Measurements from ENCODE around the gene UBXN6.

DNA sequence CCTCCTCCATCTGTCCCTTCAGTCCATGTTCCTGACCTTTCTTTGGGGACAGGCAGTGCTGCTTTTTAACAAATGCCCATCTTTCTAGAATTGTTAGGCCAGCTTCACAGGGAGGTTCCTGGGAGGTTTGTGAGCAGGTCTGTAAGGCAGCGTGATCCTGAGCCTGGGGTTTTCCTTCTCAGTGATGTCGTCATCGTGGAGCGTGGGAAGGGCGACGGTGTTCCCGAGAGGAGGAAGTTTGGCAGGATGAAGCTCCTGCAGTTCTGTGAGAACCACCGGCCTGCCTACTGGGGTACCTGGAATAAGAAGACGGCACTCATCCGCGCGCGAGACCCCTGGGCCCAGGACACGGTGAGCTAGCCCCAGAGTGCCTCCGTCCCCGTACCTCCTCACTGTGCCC lies 28.3 kb downstream of the UBXN6 start:
- TF ChIP-seq POLR2AphosphoS5 (IDR thresholded peaks at IDR 0.05; ENCODE audit: insufficient read depth in 1 of 2, low read depth in 1 of 2) (no peak), POLR2A (IDR thresholded peaks at IDR 0.05) (no peak)
- TF ChIP-seq, protein P1, sequence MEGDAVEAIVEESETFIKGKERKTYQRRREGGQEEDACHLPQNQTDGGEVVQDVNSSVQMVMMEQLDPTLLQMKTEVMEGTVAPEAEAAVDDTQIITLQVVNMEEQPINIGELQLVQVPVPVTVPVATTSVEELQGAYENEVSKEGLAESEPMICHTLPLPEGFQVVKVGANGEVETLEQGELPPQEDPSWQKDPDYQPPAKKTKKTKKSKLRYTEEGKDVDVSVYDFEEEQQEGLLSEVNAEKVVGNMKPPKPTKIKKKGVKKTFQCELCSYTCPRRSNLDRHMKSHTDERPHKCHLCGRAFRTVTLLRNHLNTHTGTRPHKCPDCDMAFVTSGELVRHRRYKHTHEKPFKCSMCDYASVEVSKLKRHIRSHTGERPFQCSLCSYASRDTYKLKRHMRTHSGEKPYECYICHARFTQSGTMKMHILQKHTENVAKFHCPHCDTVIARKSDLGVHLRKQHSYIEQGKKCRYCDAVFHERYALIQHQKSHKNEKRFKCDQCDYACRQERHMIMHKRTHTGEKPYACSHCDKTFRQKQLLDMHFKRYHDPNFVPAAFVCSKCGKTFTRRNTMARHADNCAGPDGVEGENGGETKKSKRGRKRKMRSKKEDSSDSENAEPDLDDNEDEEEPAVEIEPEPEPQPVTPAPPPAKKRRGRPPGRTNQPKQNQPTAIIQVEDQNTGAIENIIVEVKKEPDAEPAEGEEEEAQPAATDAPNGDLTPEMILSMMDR (IDR thresholded peaks at IDR 0.05), result no peak

All from vagina (tissue), 2 donors.